SK-N-SH (cell line): ENCODE results near the gene ZGLP1. TPM values are rescaled to one million over a fixed set of nuclear protein-coding genes. Genes with fewer than 3 reads are reported as not detected.

Experiments
- CTCF ChIA-PET: fragments of 300-600, 350-600 bp; formaldehyde crosslinking; extraction: SDS; loops from one replicate; lab custom pipeline; 2021; lab: Yijun Ruan, JAX
- POLR2A ChIA-PET: fragments of 350-600 bp; sonication (Branson Sonifier 250); formaldehyde crosslinking; extraction: SDS; loops from one replicate; lab custom pipeline; 2020; ENCODE audit warnings: antibody characterized with exemption, inconsistent platforms; lab: Yijun Ruan, JAX
- DNase-seq: peaks from one replicate; pipeline ENCODE4 v3.0.0; 2012
- H2AFZ ChIP-seq: fragments of 200-600 bp; sonication (generic); 2 replicates; pipeline ENCODE4 v1.8.1; 2016; ENCODE audit warnings: antibody characterized with exemption, mild to moderate bottlenecking, low read depth
- H3F3A ChIP-seq: fragments of 200-600 bp; sonication (generic); replicated peaks from 2 replicates; pipeline ENCODE3; 2016; ENCODE audit warnings: antibody characterized with exemption, mild to moderate bottlenecking; ENCODE audit not compliant: insufficient read depth
- H3K27ac ChIP-seq, 2 experiments: fragments of 200-500 bp in 1 of 2; fragments of 200-600 bp in 1 of 2; sonication (Bioruptor generic) in 1 of 2; sonication (generic), shearing (Covaris generic) in 1 of 2; 2 replicates each; pipeline versions ENCODE4 v1.5.1 to v1.6.1; 2014 to 2016; ENCODE audit warnings: low read depth in 2 of 2, inconsistent platforms in 1 of 2, low read length in 1 of 2, mild to moderate bottlenecking in 1 of 2, mixed read lengths in 1 of 2
- H3K27me3 ChIP-seq: fragments of 200-600 bp; sonication (generic), shearing (Covaris generic); 2 replicates; pipeline ENCODE4 v1.6.1; 2016; ENCODE audit warnings: mixed run types; ENCODE audit not compliant: insufficient read depth
- H3K36me3 ChIP-seq, 2 experiments: fragments of 200-500 bp in 1 of 2; fragments of 200-600 bp in 1 of 2; sonication (Bioruptor generic) in 1 of 2; sonication (generic) in 1 of 2; replicated peaks in 1 of 2; 2 replicates each; pipeline versions ENCODE3 to v1.5.1; 2014 to 2016; ENCODE audit warnings: low read length in 1 of 2, mild to moderate bottlenecking in 1 of 2; ENCODE audit not compliant: insufficient read depth in 2 of 2, control insufficient read depth in 1 of 2
- H3K4me1 ChIP-seq, 2 experiments: fragments of 200-500 bp in 1 of 2; fragments of 200-600 bp in 1 of 2; sonication (Bioruptor generic) in 1 of 2; sonication (generic), shearing (Covaris generic) in 1 of 2; 2 replicates each; pipeline versions ENCODE4 v1.5.1 to v1.6.1; 2014 to 2016; ENCODE audit warnings: low read depth in 1 of 2, low read length in 1 of 2, mixed run types in 1 of 2; ENCODE audit not compliant: insufficient read depth in 2 of 2, control insufficient read depth in 1 of 2
- H3K4me2 ChIP-seq: fragments of 200-600 bp; sonication (generic), shearing (Covaris generic); 2 replicates; pipeline ENCODE4 v1.6.1; 2017; ENCODE audit warnings: mixed run types
- H3K4me3 ChIP-seq, 2 experiments: fragments of 200-500 bp in 1 of 2; fragments of 200-600 bp in 1 of 2; sonication (Bioruptor generic) in 1 of 2; sonication (generic), shearing (Covaris generic) in 1 of 2; 2 replicates each; pipeline versions ENCODE4 v1.5.1 to v1.8.1; 2014 to 2016; ENCODE audit warnings: low read depth in 2 of 2, inconsistent platforms in 1 of 2, low read length in 1 of 2, mild to moderate bottlenecking in 1 of 2, mixed read lengths in 1 of 2, moderate library complexity in 1 of 2
- H3K79me2 ChIP-seq: fragments of 200-600 bp; sonication (generic); 2 replicates; pipeline ENCODE4 v1.8.1; 2017; ENCODE audit warnings: mild to moderate bottlenecking; ENCODE audit not compliant: insufficient read depth
- H3K9ac ChIP-seq: fragments of 200-600 bp; sonication (generic); 2 replicates; pipeline ENCODE4 v1.6.1; 2017; ENCODE audit warnings: mixed run types
- H3K9me2 ChIP-seq: fragments of 200-600 bp; sonication (generic); 2 replicates; pipeline ENCODE4 v1.6.1; 2017; ENCODE audit warnings: mixed run types
- H3K9me3 ChIP-seq: fragments of 200-600 bp; sonication (generic); 2 replicates; pipeline ENCODE4 v1.6.1; 2017; ENCODE audit warnings: mixed run types, mild to moderate bottlenecking, moderate library complexity
- H4K20me1 ChIP-seq: fragments of 200-600 bp; sonication (generic); 2 replicates; pipeline ENCODE4 v1.6.1; 2017; ENCODE audit warnings: mild to moderate bottlenecking, mixed run types; ENCODE audit not compliant: insufficient read depth
- CHD2 ChIP-seq: fragments of 150-350 bp; IDR thresholded peaks from 2 replicates; pipeline ENCODE4 v1.6.1; 2018; ENCODE audit warnings: low read length; ENCODE audit not compliant: partially characterized antibody
- CTCF ChIP-seq: fragments of 200-600 bp; sonication (generic); IDR thresholded peaks from 2 replicates; pipeline ENCODE4 v1.6.1; 2017; ENCODE audit warnings: antibody characterized with exemption, mild to moderate bottlenecking, moderate library complexity
- ELF1 ChIP-seq: IDR thresholded peaks from 2 replicates; pipeline ENCODE4 v1.4.0; 2012
- FOSL2 ChIP-seq: IDR thresholded peaks from 2 replicates; pipeline ENCODE4 v1.4.0; 2012; ENCODE audit warnings: low read depth, mild to moderate bottlenecking, moderate library complexity, borderline replicate concordance
- FOXJ3 ChIP-seq: sonication (generic); formaldehyde crosslinking; IDR thresholded peaks from 2 replicates; pipeline ENCODE4 v1.5.1; 2020; ENCODE audit warnings: mild to moderate bottlenecking, missing genetic modification reagents
- GABPA ChIP-seq: IDR thresholded peaks from 2 replicates; pipeline ENCODE4 v1.4.0; 2012; ENCODE audit warnings: low read depth, mild to moderate bottlenecking
- IRF3 ChIP-seq: fragments of 150-350 bp; IDR thresholded peaks from 2 replicates; pipeline ENCODE4 v1.6.1; 2016; ENCODE audit warnings: mild to moderate bottlenecking, low read depth, low read length
- JUND ChIP-seq: IDR thresholded peaks from 2 replicates; pipeline ENCODE4 v1.4.0; 2012
- MAX ChIP-seq: IDR thresholded peaks from 2 replicates; pipeline ENCODE4 v1.4.0; 2012; ENCODE audit warnings: low read depth
- MEF2A ChIP-seq: IDR thresholded peaks from 2 replicates; pipeline ENCODE4 v1.4.0; 2012; ENCODE audit warnings: low read depth, borderline replicate concordance
- NRF1 ChIP-seq: IDR thresholded peaks from 2 replicates; pipeline ENCODE4 v1.6.1; 2012; ENCODE audit warnings: low read depth, mild to moderate bottlenecking, low read length
- RAD21 ChIP-seq: IDR thresholded peaks from 2 replicates; pipeline ENCODE4 v1.6.1; 2012; ENCODE audit warnings: mild to moderate bottlenecking, low read length
- RCOR1 ChIP-seq: fragments of 150-350 bp; IDR thresholded peaks from 2 replicates; pipeline ENCODE4 v1.6.1; 2017; ENCODE audit warnings: antibody characterized with exemption, low read length
- TCF12 ChIP-seq: IDR thresholded peaks from 2 replicates; pipeline ENCODE4 v1.4.0; 2012
- USF2 ChIP-seq: fragments of 150-350 bp; IDR thresholded peaks from 2 replicates; pipeline ENCODE4 v1.6.1; 2017; ENCODE audit warnings: antibody characterized with exemption, low read length, low read depth, borderline replicate concordance
- YY1 ChIP-seq: IDR thresholded peaks from 2 replicates; pipeline ENCODE4 v1.4.0; 2012; ENCODE audit warnings: low read depth, mild to moderate bottlenecking
- ZBTB33 ChIP-seq: IDR thresholded peaks from 2 replicates; pipeline ENCODE4 v1.4.0; 2012; ENCODE audit warnings: low read depth, borderline replicate concordance
- WGBS: methylation state at CpG from one replicate; pipeline ENCODE4 v1.1.6; 2017; ENCODE audit warnings: low lambda C conversion rate; 5-methylcytosine and 5-hydroxymethylcytosine counted together
- polyA plus RNA-seq, 3 experiments: library from polyadenylated mRNA; depleted of rRNA; stranded (reverse); fragments of >200 nt; gene quantifications; 2 replicates each; pipeline ENCODE4 v1.2.3, GENCODE V29; 2012

The ZGLP1 gene
- polyA plus RNA-seq, 1 of the 3 experiments (the other 2 are of a cell fraction): 1.8 TPM

- Histone ChIP-seq H3K9me2 (no peaks in the 10 kb centered on the region), H3K4me1 (peaks cover 0 to 22% of the 10 kb centered on the region in 2 experiments; a peak in 1 of 4 replicates), H3K4me2 (peak overlapping the region; percentile 97), H3K9ac (peak overlapping the region; percentile 97), H3F3A (no peaks in the 10 kb centered on the region)
- 25% methylated on average over 17 of the region's 18 CpGs for WGBS
- POLR2A ChIA-PET: no interaction called here
- TF ChIP-seq MAX (no peak), RAD21 (peak; percentile 13; the same call in 1 of the 2 replicates), CTCF (peak; percentile 23; the same call in 1 of the 2 replicates)
- TF ChIP-seq, all 33 proteins: peak for 2
- H3K27me3 ChIP-seq: no peaks in the 10 kb centered on the region
- no peak for DNase-seq
- H3K36me3 ChIP-seq: peaks cover 24 to 26% of the 10 kb centered on the region in 2 experiments
- peaks cover 30% of the 10 kb centered on the region for H4K20me1 ChIP-seq
- CTCF ChIA-PET: interaction anchor here (0.9 to 3.3 kb wide), 7 partner anchors 16 to 84 kb away, joined by 3 to 18 read pairs (median 4); partner anchors contain the start of genes FDX2 and ICAM1
- no peaks in the 10 kb centered on the region for H3K9me3 ChIP-seq
- H3K4me3 ChIP-seq: peak overlapping the region; percentile 81 to 95
- peaks cover 57% of the 10 kb centered on the region for H3K79me2 ChIP-seq
- H3K27ac ChIP-seq: peak overlapping the region; percentile 93 to 97
- no peak overlapping the region for H2AFZ ChIP-seq
These were observed 22.7 kb upstream of the ZGLP1 start for GRCh38 chr19:10332158-10332964.

GRCh38 chr19:10329555-10329954 lies 19.9 kb upstream of the ZGLP1 start:
- Histone ChIP-seq H3K4me1 (peaks cover 0 to 17% of the 10 kb centered on the region in 2 experiments; a peak in 1 of 4 replicates), H3K9me3 (no peaks in the 10 kb centered on the region), H3K36me3 (peaks cover 36 to 37% of the 10 kb centered on the region in 2 experiments), H3K9ac (no peak overlapping the region), H3K27me3 (no peaks in the 10 kb centered on the region), H3K4me2 (no peak overlapping the region), H3K9me2 (no peaks in the 10 kb centered on the region), H3F3A (no peaks in the 10 kb centered on the region), H4K20me1 (peaks cover 32% of the 10 kb centered on the region), H3K4me3 (no peak overlapping the region), H3K79me2 (peaks cover 71% of the 10 kb centered on the region), H3K27ac (no peak overlapping the region), H2AFZ (no peak overlapping the region)
- POLR2A ChIA-PET: no interaction called here
- no peak for DNase-seq
- WGBS: 96% methylated on average over 5 of the region's 13 CpGs
- CTCF ChIA-PET: interaction anchor here (0.9 to 2.1 kb wide), 2 partner anchors 60 to 61 kb away, joined by 6 to 11 read pairs; no protein-coding TSS in a partner anchor
- TF ChIP-seq MAX (no peak), RCOR1 (no peak), MEF2A (no peak), ELF1 (no peak), FOXJ3 (no peak), CHD2 (no peak), FOSL2 (no peak), TCF12 (no peak), IRF3 (no peak), RAD21 (no peak), ZBTB33 (no peak), YY1 (no peak), GABPA (no peak), USF2 (no peak), CTCF (no peak), JUND (no peak), NRF1 (no peak)
